Testis (tissue), 2 donors: ENCODE data around the gene PARP6.

ENCODE experiments used
- POLR2A ChIP-seq: fragments of 450-650 bp; IDR thresholded peaks from one replicate; pipeline ENCODE4 v1.6.1; 2017; ENCODE audit warnings: antibody characterized with exemption, mild to moderate bottlenecking, moderate library complexity
- TF ChIP-seq, protein P1 (sequence below), 3 experiments: fragments of 450-650 bp in 2 of 3; fragments of 200-600 bp in 1 of 3; sonication (generic) in 1 of 3; IDR thresholded peaks; one replicate each; pipeline ENCODE4 v1.5.1; 2016 to 2019; ENCODE audit warnings: antibody characterized with exemption in 3 of 3, mild to moderate bottlenecking in 2 of 3, moderate library complexity in 1 of 3

- TF ChIP-seq POLR2A: no peak
- TF ChIP-seq, protein P1, sequence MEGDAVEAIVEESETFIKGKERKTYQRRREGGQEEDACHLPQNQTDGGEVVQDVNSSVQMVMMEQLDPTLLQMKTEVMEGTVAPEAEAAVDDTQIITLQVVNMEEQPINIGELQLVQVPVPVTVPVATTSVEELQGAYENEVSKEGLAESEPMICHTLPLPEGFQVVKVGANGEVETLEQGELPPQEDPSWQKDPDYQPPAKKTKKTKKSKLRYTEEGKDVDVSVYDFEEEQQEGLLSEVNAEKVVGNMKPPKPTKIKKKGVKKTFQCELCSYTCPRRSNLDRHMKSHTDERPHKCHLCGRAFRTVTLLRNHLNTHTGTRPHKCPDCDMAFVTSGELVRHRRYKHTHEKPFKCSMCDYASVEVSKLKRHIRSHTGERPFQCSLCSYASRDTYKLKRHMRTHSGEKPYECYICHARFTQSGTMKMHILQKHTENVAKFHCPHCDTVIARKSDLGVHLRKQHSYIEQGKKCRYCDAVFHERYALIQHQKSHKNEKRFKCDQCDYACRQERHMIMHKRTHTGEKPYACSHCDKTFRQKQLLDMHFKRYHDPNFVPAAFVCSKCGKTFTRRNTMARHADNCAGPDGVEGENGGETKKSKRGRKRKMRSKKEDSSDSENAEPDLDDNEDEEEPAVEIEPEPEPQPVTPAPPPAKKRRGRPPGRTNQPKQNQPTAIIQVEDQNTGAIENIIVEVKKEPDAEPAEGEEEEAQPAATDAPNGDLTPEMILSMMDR (IDR thresholded peaks at IDR 0.05): no peak
These were observed 4.0 kb upstream of the PARP6 start for GRCh38 chr15:72276326-72276700.
